NCI-H1417 treated with DMSO at 0.1 percent for 48 hours (cell line): ENCODE measurements around the gene KCTD13.
"Not testable (repeated sequence)": the region's sequence is repeated elsewhere in the genome, so short reads cannot be mapped to it uniquely, and the experiment has no call there.

ENCODE experiments used
- DNase-seq: peaks from one replicate; lab custom pipeline; 2025; lab: John Stamatoyannopoulos, UW

Gene KCTD13

GRCh38 chr16:29906520-29907244, 19.3 kb downstream of the KCTD13 start:
- no peak for DNase-seq

GRCh38 chr16:29905668-29906067, 20.4 kb downstream of the KCTD13 start:
- DNase-seq, result no peak

GRCh38 chr16:29904947-29905346, 21.1 kb downstream of the KCTD13 start:
- DNase-seq, result no peak

GRCh38 chr16:29903590-29903989, 22.4 kb downstream of the KCTD13 start:
- DNase-seq, result no peak

GRCh38 chr16:29901607-29901945, 24.4 kb downstream of the KCTD13 start:
- DNase-seq, result no peak

- no peak for DNase-seq
These were observed 25.0 kb downstream of the KCTD13 start for GRCh38 chr16:29900888-29901606.

- DNase-seq, result no peak
These were observed 25.7 kb downstream of the KCTD13 start, which contains the start of gene ASPHD1 for GRCh38 chr16:29900102-29900887. TSS of gene ASPHD1 (plus strand) at chr16:29900488. CDS start at chr16:29900972, 484 bp downstream.

- no peak for DNase-seq
These were observed 26.4 kb downstream of the KCTD13 start, which contains the start of gene SEZ6L2 for GRCh38 chr16:29899516-29900101. TSS of gene SEZ6L2 (minus strand) at chr16:29899550. CDS start at chr16:29899019, 531 bp downstream.

- no peak for DNase-seq
These were observed 27.1 kb downstream of the KCTD13 start for GRCh38 chr16:29898804-29899515.

- no peak for DNase-seq
These were observed 27.8 kb downstream of the KCTD13 start for GRCh38 chr16:29898135-29898803.

GRCh38 chr16:29897333-29897732, 28.7 kb downstream of the KCTD13 start:
- no peak for DNase-seq

GRCh38 chr16:29896841-29897240, 29.2 kb downstream of the KCTD13 start:
- no peak for DNase-seq

GRCh38 chr16:29894352-29894751, 31.7 kb downstream of the KCTD13 start:
- DNase-seq, result no peak

GRCh38 chr16:29893553-29893952, 32.5 kb downstream of the KCTD13 start:
- no peak for DNase-seq

GRCh38 chr16:29892458-29892813, 33.6 kb downstream of the KCTD13 start:
- DNase-seq, result no peak

- no peak for DNase-seq
These were observed 34.2 kb downstream of the KCTD13 start for GRCh38 chr16:29891525-29892457.

- not testable (repeated sequence) for DNase-seq
These were observed 36.7 kb downstream of the KCTD13 start for GRCh38 chr16:29889372-29889771.

- DNase-seq, result no peak
These were observed 42.0 kb downstream of the KCTD13 start for GRCh38 chr16:29883987-29884386.

GRCh38 chr16:29881050-29881449, 45.0 kb downstream of the KCTD13 start:
- DNase-seq, result no peak

- no peak for DNase-seq
These were observed 47.9 kb downstream of the KCTD13 start for GRCh38 chr16:29878172-29878571.
